Astrocyte of the spinal cord (primary cell): ENCODE data around the gene STX17.

Experiments
- DNase-seq: peaks from one replicate; pipeline ENCODE4 v3.0.0; 2011; ENCODE audit warnings: low read depth, low spot score
- H3K4me3 ChIP-seq: 2 replicates; pipeline ENCODE4 v1.5.1; 2011; ENCODE audit warnings: low read depth, mild to moderate bottlenecking, low read length, moderate library complexity
- in situ Hi-C: cut with HindIII; loops from 2 replicates; pipeline ENCODE4 v1.10.0; 2017; ENCODE audit warnings: low sequenced_read_pairs
- TF ChIP-seq, protein P1 (sequence below): IDR thresholded peaks from 2 replicates; pipeline ENCODE4 v1.5.1; 2012; ENCODE audit warnings: low read depth, mild to moderate bottlenecking, low read length, inconsistent platforms

The STX17 gene

DNA sequence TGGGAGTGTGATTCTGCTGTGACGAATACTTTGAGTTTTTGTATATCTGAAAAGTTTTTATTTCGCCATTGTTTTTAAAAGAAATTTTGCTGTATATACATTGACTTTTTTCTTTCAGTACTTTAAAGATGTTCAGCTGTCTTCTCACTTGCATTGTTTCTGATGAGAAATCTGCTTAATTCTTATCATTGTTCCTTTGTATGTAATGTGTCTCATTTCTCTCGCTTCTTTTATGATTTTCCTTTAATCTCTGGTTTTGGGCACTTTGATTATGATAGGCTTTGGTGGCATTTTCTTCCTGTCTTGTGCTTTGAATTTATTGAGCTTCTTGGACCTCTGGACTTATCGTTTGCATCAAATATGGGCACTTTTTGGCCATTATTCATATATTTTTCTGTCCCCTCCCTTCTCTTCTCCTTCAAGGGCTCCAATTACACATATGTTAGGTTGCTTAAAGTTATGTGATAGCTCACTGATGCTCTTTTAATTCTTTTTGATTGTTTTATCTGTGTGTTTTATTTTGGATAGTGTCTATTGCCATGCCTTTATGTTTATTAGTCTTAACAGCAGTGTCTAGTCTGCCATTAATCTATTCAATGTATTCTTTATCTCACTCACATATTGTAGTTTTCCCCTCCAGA is 30.6 kb downstream of the STX17 start:
- no peak for DNase-seq
- H3K4me3 ChIP-seq, result no peak overlapping the region
- in situ Hi-C loops, result no loop called here
- TF ChIP-seq, protein P1, sequence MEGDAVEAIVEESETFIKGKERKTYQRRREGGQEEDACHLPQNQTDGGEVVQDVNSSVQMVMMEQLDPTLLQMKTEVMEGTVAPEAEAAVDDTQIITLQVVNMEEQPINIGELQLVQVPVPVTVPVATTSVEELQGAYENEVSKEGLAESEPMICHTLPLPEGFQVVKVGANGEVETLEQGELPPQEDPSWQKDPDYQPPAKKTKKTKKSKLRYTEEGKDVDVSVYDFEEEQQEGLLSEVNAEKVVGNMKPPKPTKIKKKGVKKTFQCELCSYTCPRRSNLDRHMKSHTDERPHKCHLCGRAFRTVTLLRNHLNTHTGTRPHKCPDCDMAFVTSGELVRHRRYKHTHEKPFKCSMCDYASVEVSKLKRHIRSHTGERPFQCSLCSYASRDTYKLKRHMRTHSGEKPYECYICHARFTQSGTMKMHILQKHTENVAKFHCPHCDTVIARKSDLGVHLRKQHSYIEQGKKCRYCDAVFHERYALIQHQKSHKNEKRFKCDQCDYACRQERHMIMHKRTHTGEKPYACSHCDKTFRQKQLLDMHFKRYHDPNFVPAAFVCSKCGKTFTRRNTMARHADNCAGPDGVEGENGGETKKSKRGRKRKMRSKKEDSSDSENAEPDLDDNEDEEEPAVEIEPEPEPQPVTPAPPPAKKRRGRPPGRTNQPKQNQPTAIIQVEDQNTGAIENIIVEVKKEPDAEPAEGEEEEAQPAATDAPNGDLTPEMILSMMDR, result no peak

DNA sequence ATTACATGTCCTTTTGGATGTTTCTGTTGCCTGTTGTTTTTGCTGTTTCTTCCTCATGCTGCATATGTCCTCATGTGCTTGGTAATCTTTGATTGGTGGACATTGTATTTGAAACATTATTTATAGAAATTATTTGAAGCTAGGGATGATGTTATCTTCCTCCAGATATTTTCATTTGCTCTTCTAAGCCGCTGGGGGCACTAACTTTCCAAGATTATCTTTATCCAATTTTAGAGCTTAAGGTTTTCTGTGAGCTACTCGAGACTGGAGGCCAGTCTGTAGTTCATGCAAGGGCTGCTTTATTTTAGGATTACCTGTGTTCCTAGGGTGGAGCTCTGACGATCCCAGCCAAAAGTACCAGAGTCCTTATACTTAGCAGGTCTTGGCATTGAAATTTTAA is 40.9 kb downstream of the STX17 start:
- peak; percentile 4 for DNase-seq
- TF ChIP-seq, protein P1, result peak; percentile 27
- H3K4me3 ChIP-seq, result no peak overlapping the region
- in situ Hi-C loops, result no loop called here

DNA sequence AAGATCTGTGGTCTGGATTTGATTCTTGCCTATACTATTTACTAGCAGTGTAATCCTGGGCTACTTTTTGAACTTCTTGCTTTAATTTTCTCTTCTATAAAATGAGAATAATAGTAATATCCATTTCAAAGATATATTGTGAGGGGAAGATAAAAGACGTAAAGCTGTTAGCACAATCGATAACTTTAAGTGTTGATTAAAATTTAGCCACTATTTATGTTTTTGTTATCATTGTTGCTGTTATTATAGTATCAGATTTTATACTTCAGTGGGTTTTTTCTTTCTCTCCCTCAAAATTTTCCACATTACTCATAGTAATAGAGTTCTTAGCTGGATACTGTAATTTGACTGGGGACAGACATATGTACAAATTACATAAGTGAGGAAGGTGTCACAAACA is 42.0 kb downstream of the STX17 start:
- no peak for DNase-seq
- in situ Hi-C loops, result no loop called here
- no peak overlapping the region for H3K4me3 ChIP-seq
- TF ChIP-seq, protein P1, result no peak

DNA sequence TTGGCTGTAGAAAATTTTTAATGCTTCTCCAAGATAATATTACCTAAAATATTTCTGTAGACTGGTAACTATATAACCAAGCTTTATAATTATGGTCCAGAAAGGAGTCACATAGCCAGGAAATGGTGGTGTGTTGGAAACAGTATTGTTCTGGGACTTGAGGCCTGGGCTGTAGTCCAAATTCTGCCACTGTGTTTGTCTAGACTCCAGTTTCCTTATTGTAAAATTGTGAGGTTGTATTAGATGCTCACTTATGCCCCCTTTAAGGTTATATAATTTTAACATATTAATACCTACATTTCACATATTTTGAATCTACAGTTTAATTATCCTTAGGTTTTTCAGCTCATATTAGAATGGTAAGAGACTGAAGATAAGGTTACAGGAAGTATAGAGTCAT is 42.4 kb downstream of the STX17 start:
- TF ChIP-seq, protein P1, result no peak
- peak; percentile 43 for DNase-seq
- in situ Hi-C loops, result no loop called here

DNA sequence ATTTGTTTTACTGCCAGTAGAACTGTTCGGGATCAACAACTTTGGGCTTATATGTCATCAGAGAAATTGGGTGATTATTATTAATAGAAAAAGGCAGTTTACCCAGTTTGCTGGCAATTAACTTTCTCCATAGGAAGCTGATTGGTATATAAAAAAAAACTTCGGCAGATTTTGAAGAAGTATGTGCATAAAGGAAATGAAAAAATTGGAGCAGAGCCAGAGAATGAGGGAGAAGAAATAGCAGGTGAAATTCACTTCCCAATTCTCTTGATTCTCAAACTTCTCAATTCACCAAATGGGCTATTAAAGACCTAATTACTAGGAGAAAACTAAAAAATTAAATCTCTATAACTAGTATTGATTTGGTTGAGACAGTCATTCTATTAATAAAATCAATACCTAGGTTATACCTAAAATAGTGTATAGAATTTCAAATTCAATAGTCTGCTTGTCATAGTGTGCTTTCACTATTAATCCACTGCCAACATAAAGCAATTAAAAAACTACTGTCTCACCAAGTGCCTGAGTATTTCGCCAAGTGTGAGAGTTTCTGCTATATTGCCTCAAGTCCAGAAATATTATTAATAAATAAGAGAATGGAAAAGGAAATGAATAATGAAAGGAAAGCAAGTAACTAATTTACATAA is 47.5 kb downstream of the STX17 start:
- in situ Hi-C loops, result no loop called here
- TF ChIP-seq, protein P1, result no peak
- no peak for DNase-seq
- H3K4me3 ChIP-seq, result no peak overlapping the region

More for the DNA sequence above, 42.4 kb downstream of the STX17 start:
- no peak overlapping the region for H3K4me3 ChIP-seq

DNA sequence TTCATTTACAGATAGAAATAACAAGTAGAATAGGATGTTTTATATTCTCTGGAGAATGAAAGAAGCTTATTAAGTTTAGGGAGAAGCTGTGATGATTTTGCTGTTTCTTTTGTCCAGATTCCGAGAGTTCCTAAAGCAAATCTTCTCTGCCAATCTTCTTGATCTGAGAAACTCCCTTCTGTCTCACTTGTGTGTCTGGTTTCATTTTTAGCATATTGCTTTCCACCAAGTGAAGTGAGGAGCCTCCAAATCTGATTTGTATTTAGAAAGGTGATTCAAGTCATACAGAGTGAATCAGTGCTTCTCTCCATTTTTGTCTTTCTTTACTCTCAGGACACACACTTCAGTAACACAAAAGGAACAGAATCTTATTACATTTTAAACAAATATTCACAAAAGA is 48.4 kb downstream of the STX17 start:
- TF ChIP-seq, protein P1, result no peak
- no peak for DNase-seq
- in situ Hi-C loops, result no loop called here
- H3K4me3 ChIP-seq, result no peak overlapping the region
